Esophagus squamous epithelium (tissue), 5 donors: Measurements from ENCODE around the gene PAPLN. TPM values are rescaled to one million over a fixed set of nuclear protein-coding genes. Genes with fewer than 3 reads are reported as not detected.

Experiments
- DNase-seq: peaks from one replicate; lab custom pipeline; 2025; lab: John Stamatoyannopoulos, UW
- H3K27ac ChIP-seq, 4 donors: fragments of 200-600 bp; sonication (generic); one replicate each; pipeline ENCODE4 v1.5.1; 2016 to 2019; ENCODE audit warnings: mild to moderate bottlenecking in 1 of 4
- H3K27me3 ChIP-seq, 4 donors: fragments of 200-600 bp; sonication (generic); 1 replicate in 3 of 4; 2 replicates in 1 of 4; pipeline versions ENCODE4 v1.5.1 to v1.6.0; 2017 to 2021; ENCODE audit warnings: antibody characterized with exemption in 1 of 4
- H3K36me3 ChIP-seq, 3 donors: fragments of 200-600 bp; sonication (generic); one replicate each; pipeline ENCODE4 v1.5.1; 2016 to 2019
- H3K4me1 ChIP-seq, 3 donors: fragments of 200-600 bp; sonication (generic); one replicate each; pipeline ENCODE4 v1.5.1; 2017 to 2019
- H3K4me3 ChIP-seq, 4 donors: fragments of 200-600 bp; sonication (generic); 1 replicate in 3 of 4; 2 replicates in 1 of 4; pipeline ENCODE4 v1.5.1; 2016 to 2019; ENCODE audit warnings: mild to moderate bottlenecking in 2 of 4, moderate library complexity in 1 of 4
- H3K9me3 ChIP-seq, 3 donors: fragments of 200-600 bp; sonication (generic); one replicate each; pipeline ENCODE4 v1.5.1; 2016 to 2019
- POLR2A ChIP-seq, 4 donors: fragments of 450-650 bp; IDR thresholded peaks; one replicate each; pipeline ENCODE4 v1.6.1; 2017; ENCODE audit warnings: antibody characterized with exemption in 4 of 4, mild to moderate bottlenecking in 4 of 4, moderate library complexity in 3 of 4
- WGBS, 2 donors: methylation state at CpG; one replicate each; pipeline ENCODE4 v1.1.5; 2018; 5-methylcytosine and 5-hydroxymethylcytosine counted together
- intact Hi-C: fragments of 100-400 bp; cut with DNase I; formaldehyde crosslinking; loops from one replicate; pipeline ENCODE4 v1.15.0; 2022
- total RNA-seq, 4 donors: library from RNA; depleted of rRNA; stranded (reverse); fragments of >200 nt; gene quantifications; one replicate each; pipeline ENCODE4 v1.1.0, GENCODE V29; 2016
- TF ChIP-seq, protein P1 (sequence below), 6 experiments: fragments of 450-650 bp in 4 of 6; fragments of 200-600 bp in 2 of 6; sonication (generic) in 2 of 6; IDR thresholded peaks; one replicate each; pipeline ENCODE4 v1.5.1; 2016 to 2019; ENCODE audit warnings: antibody characterized with exemption in 6 of 6, mild to moderate bottlenecking in 4 of 6, moderate library complexity in 4 of 6
- donor health status: DM: yes; HTN: yes; CAD: no.

PAPLN gene
- total RNA-seq, 4 donors from 2014 or later: 2.2 to 12.6 (median 5.4) TPM

DNA sequence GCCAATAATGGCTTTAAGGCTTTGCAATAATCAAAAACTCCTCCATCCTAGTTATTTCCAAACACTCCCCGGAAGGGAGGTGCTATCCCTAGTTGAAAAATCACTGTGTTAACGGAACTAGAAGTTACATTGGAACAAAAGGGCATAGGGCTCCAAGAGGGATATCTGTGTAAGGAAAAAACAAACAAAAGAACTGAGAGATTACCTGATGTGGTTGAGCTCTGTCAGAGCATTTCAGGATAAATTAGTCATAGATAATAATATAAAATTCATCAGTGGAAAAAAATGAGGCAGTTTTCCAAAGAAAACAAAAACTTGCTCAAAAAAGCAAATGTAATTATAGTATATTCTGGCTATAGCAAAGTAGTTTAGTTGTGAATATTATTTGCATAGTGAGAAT, 27.4 kb upstream of the PAPLN start:
- no peak for DNase-seq
- Histone ChIP-seq H3K4me1 (peaks cover 0 to 7% (median 0%) of the 10 kb centered on the region in 3 donors), H3K36me3 (peaks cover 17 to 100% (median 27%) of the 10 kb centered on the region in 3 donors), H3K27ac (no peak overlapping the region), H3K4me3 (no peak overlapping the region), H3K27me3 (no peaks in the 10 kb centered on the region), H3K9me3 (no peaks in the 10 kb centered on the region)
- TF ChIP-seq, protein P1, sequence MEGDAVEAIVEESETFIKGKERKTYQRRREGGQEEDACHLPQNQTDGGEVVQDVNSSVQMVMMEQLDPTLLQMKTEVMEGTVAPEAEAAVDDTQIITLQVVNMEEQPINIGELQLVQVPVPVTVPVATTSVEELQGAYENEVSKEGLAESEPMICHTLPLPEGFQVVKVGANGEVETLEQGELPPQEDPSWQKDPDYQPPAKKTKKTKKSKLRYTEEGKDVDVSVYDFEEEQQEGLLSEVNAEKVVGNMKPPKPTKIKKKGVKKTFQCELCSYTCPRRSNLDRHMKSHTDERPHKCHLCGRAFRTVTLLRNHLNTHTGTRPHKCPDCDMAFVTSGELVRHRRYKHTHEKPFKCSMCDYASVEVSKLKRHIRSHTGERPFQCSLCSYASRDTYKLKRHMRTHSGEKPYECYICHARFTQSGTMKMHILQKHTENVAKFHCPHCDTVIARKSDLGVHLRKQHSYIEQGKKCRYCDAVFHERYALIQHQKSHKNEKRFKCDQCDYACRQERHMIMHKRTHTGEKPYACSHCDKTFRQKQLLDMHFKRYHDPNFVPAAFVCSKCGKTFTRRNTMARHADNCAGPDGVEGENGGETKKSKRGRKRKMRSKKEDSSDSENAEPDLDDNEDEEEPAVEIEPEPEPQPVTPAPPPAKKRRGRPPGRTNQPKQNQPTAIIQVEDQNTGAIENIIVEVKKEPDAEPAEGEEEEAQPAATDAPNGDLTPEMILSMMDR (IDR thresholded peaks at IDR 0.05): no peak
- TF ChIP-seq POLR2A (IDR thresholded peaks at IDR 0.05): no peak
- WGBS, 2 donors: 46 to 58% methylated on average over 2 of the region's 2 CpGs
- intact Hi-C loops: no loop called here

DNA sequence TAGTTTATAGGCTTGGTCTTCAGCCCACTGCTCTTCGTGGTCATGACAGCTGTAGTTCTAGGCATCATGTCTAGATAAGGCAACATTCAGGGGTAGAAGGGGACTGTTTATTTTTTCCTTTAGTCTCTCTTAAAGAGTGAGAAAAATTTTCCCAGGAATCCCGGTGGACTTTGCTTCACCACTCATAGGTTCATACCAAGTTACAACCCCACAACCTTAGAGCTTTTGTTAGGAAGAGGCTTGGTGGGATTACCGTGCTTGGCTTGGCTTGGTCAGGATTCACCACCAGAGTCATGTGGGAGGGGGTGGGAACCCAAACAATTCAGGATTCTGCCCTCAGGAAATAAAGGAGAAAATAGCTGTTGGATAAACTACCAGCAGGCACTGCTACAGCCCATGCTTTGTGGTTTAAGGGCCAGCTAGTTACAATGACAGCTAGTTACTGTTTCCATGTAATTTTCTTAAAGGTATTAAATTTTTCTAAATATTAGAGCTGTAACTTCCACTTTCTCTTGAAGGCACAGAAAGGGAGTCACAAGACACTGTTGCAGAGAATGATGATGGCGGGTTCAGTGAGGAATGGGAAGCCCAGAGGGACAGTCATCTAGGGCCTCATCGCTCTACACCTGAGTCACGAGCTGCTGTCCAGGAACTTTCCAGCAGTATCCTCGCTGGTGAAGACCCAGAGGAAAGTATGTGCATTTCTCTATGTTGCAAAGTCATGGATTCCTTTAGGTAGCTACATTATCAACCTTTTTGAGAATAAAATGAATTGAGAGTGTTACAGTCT, 25.9 kb upstream of the PAPLN start:
- no peak for DNase-seq
- WGBS, 2 donors: 91 to 94% methylated on average over 6 to 7 of the region's 7 CpGs
- H3K36me3 ChIP-seq: peaks cover 17 to 100% (median 27%) of the 10 kb centered on the region in 3 donors

DNA sequence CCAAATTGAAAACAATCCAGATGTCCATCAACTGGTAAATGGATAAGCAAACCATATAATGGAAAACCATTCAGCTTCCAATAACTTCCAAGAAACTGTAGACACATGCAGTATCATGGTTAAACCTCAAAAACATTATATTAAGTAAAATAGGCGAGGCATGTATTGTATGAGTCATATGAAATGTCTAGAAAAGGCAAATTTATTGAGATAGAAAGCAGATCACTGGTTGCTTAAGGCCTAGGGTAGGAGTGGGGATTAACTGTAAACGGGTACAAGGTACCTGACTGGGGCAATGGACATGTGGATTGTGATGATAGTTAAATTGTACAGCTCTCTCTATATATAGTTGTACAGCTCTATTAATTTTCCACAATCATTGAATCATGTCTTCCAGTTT, 21.3 kb upstream of the PAPLN start:
- Histone ChIP-seq H3K9me3 (no peaks in the 10 kb centered on the region), H3K4me3 (no peak overlapping the region), H3K36me3 (peaks cover 0 to 100% (median 33%) of the 10 kb centered on the region in 3 donors), H3K4me1 (no peaks in the 10 kb centered on the region), H3K27ac (no peak overlapping the region), H3K27me3 (no peaks in the 10 kb centered on the region)
- no peak for DNase-seq
- WGBS, 2 donors: 64 to 76% methylated on average over 2 of the region's 2 CpGs
- intact Hi-C loops: no loop called here
- no peak for TF ChIP-seq POLR2A (IDR thresholded peaks at IDR 0.05)
- TF ChIP-seq, protein P1 (IDR thresholded peaks at IDR 0.05): no peak

More for the DNA sequence above, 25.9 kb upstream of the PAPLN start:
- H3K4me1 ChIP-seq: peaks cover 0 to 7% (median 0%) of the 10 kb centered on the region in 3 donors
- TF ChIP-seq, protein P1 (IDR thresholded peaks at IDR 0.05): no peak
- no peak for TF ChIP-seq POLR2A (IDR thresholded peaks at IDR 0.05)
- intact Hi-C loops: no loop called here
- no peaks in the 10 kb centered on the region for H3K27me3 ChIP-seq
- no peak overlapping the region for H3K27ac ChIP-seq
- H3K9me3 ChIP-seq: no peaks in the 10 kb centered on the region
- no peak overlapping the region for H3K4me3 ChIP-seq

DNA sequence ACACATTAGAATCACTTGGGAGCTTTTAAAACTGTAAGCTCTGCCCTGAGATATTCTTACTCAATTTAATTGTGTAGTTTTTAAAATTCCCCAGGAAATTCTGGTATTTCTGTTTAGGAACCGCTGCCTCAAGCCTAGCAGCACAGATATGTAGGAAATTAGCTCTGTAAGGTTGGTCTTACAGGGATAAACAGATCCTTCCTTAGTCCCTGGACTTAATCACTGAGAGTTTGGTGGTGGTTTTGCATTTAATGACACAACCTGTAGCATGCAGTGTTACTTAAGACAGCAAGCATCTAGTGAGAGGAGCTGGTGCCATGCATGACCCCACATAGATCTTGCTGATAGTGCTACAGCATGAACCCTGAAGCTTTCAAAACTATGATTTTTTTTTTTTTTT, 19.9 kb upstream of the PAPLN start:
- H3K27ac ChIP-seq: no peak overlapping the region
- peaks cover 0 to 100% (median 30%) of the 10 kb centered on the region in 3 donors for H3K36me3 ChIP-seq
- TF ChIP-seq, protein P1 (IDR thresholded peaks at IDR 0.05): no peak
- no peak for TF ChIP-seq POLR2A (IDR thresholded peaks at IDR 0.05)
- DNase-seq: no peak
- H3K27me3 ChIP-seq: no peaks in the 10 kb centered on the region
- intact Hi-C loops: no loop called here
- H3K4me3 ChIP-seq: no peak overlapping the region
- H3K4me1 ChIP-seq: no peaks in the 10 kb centered on the region
- 92 to 100% methylated on average over 1 of the region's 1 CpG for WGBS, 2 donors
- no peaks in the 10 kb centered on the region for H3K9me3 ChIP-seq

DNA sequence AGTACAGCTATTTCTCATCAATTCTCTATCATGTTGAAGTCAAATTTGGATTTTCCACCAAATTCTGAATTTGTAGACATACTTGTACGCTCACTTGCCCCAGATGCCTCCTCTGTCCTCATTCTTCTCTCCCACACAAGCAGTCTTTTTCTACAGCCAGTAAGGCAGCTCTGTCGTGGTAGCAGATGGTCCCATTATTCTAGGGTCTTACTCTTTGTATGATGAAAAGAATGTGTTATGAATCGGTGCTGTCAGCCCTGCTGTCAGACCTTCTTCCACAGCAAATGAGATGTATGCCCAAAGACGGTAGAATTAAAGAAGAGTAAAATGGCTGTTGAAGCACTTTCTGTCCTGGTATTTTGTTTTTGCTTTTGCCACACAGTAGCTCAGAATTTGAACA, 17.2 kb upstream of the PAPLN start:
- no peak for DNase-seq
- no peaks in the 10 kb centered on the region for H3K4me1 ChIP-seq
- H3K4me3 ChIP-seq: no peak overlapping the region
- 83 to 92% methylated on average over 4 of the region's 4 CpGs for WGBS, 2 donors
- intact Hi-C loops: no loop called here
- peaks cover 0 to 84% (median 27%) of the 10 kb centered on the region in 3 donors for H3K36me3 ChIP-seq
- H3K27me3 ChIP-seq: no peaks in the 10 kb centered on the region
- TF ChIP-seq, protein P1 (IDR thresholded peaks at IDR 0.05): no peak
- TF ChIP-seq POLR2A (IDR thresholded peaks at IDR 0.05): no peak
- no peaks in the 10 kb centered on the region for H3K9me3 ChIP-seq
- H3K27ac ChIP-seq: no peak overlapping the region
